ENCODE data around the gene BRME1.

The BRME1 gene

DNA sequence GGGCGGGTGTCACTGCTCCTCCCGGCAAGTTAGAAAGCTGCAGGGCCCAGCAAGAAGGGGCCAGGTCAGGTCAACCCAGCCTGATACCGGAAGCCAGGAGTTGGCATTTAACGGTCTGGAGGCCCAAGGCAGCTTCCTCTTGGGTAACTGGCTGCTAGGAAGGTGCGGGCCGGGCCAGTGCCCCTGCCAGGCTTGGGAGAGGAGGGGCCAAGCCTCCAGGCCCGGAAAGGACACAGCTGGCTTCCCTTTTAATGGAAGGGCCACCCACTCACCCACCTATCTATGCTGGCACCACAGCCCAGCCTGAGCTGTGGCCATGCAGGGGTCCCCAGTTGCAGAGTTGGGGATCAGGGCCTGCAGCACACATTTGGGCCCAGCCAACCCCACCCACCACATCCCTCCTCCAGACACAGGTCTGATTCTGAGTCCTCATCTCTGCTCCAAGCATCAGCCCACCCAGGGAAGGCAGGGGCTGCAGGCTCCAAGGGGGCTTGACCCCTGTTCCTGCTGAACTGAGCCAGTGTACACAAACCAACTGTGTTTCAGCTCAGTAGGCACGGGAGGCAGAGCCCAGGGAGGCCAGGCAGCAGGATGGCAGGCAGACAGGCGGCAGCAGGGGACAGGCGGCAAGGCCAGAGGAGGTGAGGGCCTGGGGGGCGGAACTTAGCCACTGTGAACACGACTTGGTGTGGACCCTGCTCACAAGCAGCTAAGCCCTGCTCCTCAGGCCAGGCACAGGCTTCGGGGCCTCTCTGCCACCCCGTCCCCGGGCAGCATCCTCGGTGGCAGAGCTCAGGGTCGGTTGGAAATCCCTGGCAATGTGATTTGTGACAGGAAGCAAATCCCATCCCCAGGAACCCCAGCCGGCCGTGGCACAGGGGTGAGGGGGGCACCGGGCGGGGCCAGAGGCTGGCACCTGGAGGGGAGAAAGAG lies 69.9 kb downstream of the BRME1 start:
- H3K4me3 ChIP-seq (ENCODE audit: extremely low read depth, insufficient read depth, low read length, poor library complexity, severe bottlenecking): no peak overlapping the region
- no peaks in the 10 kb centered on the region for H3K9me3 ChIP-seq (ENCODE audit: control insufficient read depth, low read length)
- H3K4me1 ChIP-seq (ENCODE audit: control insufficient read depth, insufficient read depth, low read length, poor library complexity, severe bottlenecking): peaks cover 42% of the 10 kb centered on the region
- peak overlapping the region; percentile 73 for H3K27ac ChIP-seq (ENCODE audit: low read depth, low read length, severe bottlenecking)
- peaks cover 76% of the 10 kb centered on the region for H3K36me3 ChIP-seq (ENCODE audit: control insufficient read depth, insufficient read depth, low read length)
- 93% methylated on average over 19 of the region's 21 CpGs for WGBS, 2 experiments (ENCODE audit: insufficient coverage in 2 of 2)

GRCh38 chr19:13834244-13835069 lies 71.5 kb downstream of the BRME1 start:
- Histone ChIP-seq H3K4me1 (ENCODE audit: control insufficient read depth, insufficient read depth, low read length, poor library complexity, severe bottlenecking) (peaks cover 32% of the 10 kb centered on the region), H3K27ac (ENCODE audit: low read depth, low read length, severe bottlenecking) (peak overlapping the region; percentile 64), H3K9me3 (ENCODE audit: control insufficient read depth, low read length) (no peaks in the 10 kb centered on the region), H3K36me3 (ENCODE audit: control insufficient read depth, insufficient read depth, low read length) (peaks cover 75% of the 10 kb centered on the region), H3K4me3 (ENCODE audit: extremely low read depth, insufficient read depth, low read length, poor library complexity, severe bottlenecking) (no peak overlapping the region)
- 84 to 95% methylated on average over 8 to 9 of the region's 14 CpGs for WGBS, 2 experiments (ENCODE audit: insufficient coverage in 2 of 2)

GRCh38 chr19:13833330-13834243 lies 72.3 kb downstream of the BRME1 start:
- H3K9me3 ChIP-seq (ENCODE audit: control insufficient read depth, low read length): no peaks in the 10 kb centered on the region
- peaks cover 70% of the 10 kb centered on the region for H3K36me3 ChIP-seq (ENCODE audit: control insufficient read depth, insufficient read depth, low read length)
- peak overlapping the region; percentile 69 for H3K27ac ChIP-seq (ENCODE audit: low read depth, low read length, severe bottlenecking)
- peaks cover 24% of the 10 kb centered on the region for H3K4me1 ChIP-seq (ENCODE audit: control insufficient read depth, insufficient read depth, low read length, poor library complexity, severe bottlenecking)
- 24 to 30% methylated on average over 44 to 56 of the region's 59 CpGs for WGBS, 2 experiments (ENCODE audit: insufficient coverage in 2 of 2)
- H3K4me3 ChIP-seq (ENCODE audit: extremely low read depth, insufficient read depth, low read length, poor library complexity, severe bottlenecking): no peak overlapping the region

Data from mesodermal cell (in vitro differentiated cells).